Activated CD4-positive, alpha-beta T cell treated with anti-CD3 and anti-CD28 coated beads for 48 hours (primary cell): ENCODE results near the gene NCMAP.

Experiments used
- DNase-seq: peaks from one replicate; pipeline ENCODE4 v3.0.0-alpha.2; 2020

NCMAP gene

GRCh38 chr1:24636661-24637357 lies 80.9 kb downstream of the NCMAP start:
- no peak for DNase-seq

GRCh38 chr1:24639094-24639493 lies 83.2 kb downstream of the NCMAP start:
- no peak for DNase-seq

- no peak for DNase-seq
These were observed 84.0 kb downstream of the NCMAP start for GRCh38 chr1:24639881-24640280.

- DNase-seq: no peak
These were observed 84.4 kb downstream of the NCMAP start for GRCh38 chr1:24640288-24640687.

GRCh38 chr1:24641646-24642151 lies 85.8 kb downstream of the NCMAP start:
- peak; percentile 53 for DNase-seq

- DNase-seq: peak; percentile 99
These were observed 86.8 kb downstream of the NCMAP start, which contains the start of gene SRRM1 for GRCh38 chr1:24642481-24643362. Gene SRRM1, plus strand, starts transcription at chr1:24643302. Its CDS starts 25 bp downstream, at chr1:24643327.

- peak; percentile 66 for DNase-seq
These were observed 87.6 kb downstream of the NCMAP start for GRCh38 chr1:24643363-24644099.

GRCh38 chr1:24644100-24644384 lies 88.2 kb downstream of the NCMAP start:
- DNase-seq: no peak

GRCh38 chr1:24648919-24649318 lies 93.0 kb downstream of the NCMAP start:
- no peak for DNase-seq

- DNase-seq: no peak
These were observed 96.5 kb downstream of the NCMAP start for GRCh38 chr1:24652382-24652781.

- no peak for DNase-seq
These were observed 98.1 kb downstream of the NCMAP start for GRCh38 chr1:24654010-24654409.

GRCh38 chr1:24656046-24656445 lies 100.2 kb downstream of the NCMAP start:
- DNase-seq: no peak

GRCh38 chr1:24657781-24658180 lies 101.9 kb downstream of the NCMAP start:
- no peak for DNase-seq
